HepG2 (cell line): Measurements from ENCODE around the gene PPRC1. TPM values are rescaled to one million over a fixed set of nuclear protein-coding genes. Genes with fewer than 3 reads are reported as not detected.
A peak's percentile ranks its signal among the peaks of the same experiment; 100 is the strongest.

ENCODE experiments used
- FOXA1 ChIP-seq, 2 experiments: fragments of 450-650 bp in 1 of 2; sonication (generic) in 1 of 2; formaldehyde crosslinking in 1 of 2; IDR thresholded peaks; 2 replicates each; pipeline versions ENCODE4 v1.4.0 to v1.6.1; 2016 to 2020; ENCODE audit warnings: missing genetic modification reagents in 1 of 2
- HDAC6 ChIP-seq: fragments of 200-600 bp; sonication (generic); IDR thresholded peaks from 2 replicates; pipeline ENCODE4 v1.7.0; 2017; ENCODE audit warnings: mild to moderate bottlenecking, antibody characterized with exemption, low read length, low read depth
- JUND ChIP-seq: sonication (generic); formaldehyde crosslinking; IDR thresholded peaks from 2 replicates; pipeline ENCODE4 v1.8.0; 2022; ENCODE audit warnings: mild to moderate bottlenecking, missing genetic modification reagents
- SNAPC2 ChIP-seq: sonication (generic); formaldehyde crosslinking; IDR thresholded peaks from 2 replicates; pipeline ENCODE4 v1.8.1; 2022; ENCODE audit warnings: mild to moderate bottlenecking, missing genetic modification reagents
- THAP9 ChIP-seq: sonication (generic); formaldehyde crosslinking; IDR thresholded peaks from 2 replicates; pipeline ENCODE4; 2020; ENCODE audit warnings: missing genetic modification reagents, mild to moderate bottlenecking, borderline replicate concordance
- ZMYM2 ChIP-seq: sonication (generic); formaldehyde crosslinking; IDR thresholded peaks from 2 replicates; pipeline ENCODE4 v1.8.0; 2022; ENCODE audit warnings: mild to moderate bottlenecking, missing genetic modification reagents
- ZNF333 ChIP-seq: sonication (generic); formaldehyde crosslinking; IDR thresholded peaks from 2 replicates; pipeline ENCODE4 v1.4.0; 2020; ENCODE audit warnings: mild to moderate bottlenecking, missing genetic modification reagents, borderline replicate concordance
- ZNF414 ChIP-seq: sonication (generic); formaldehyde crosslinking; IDR thresholded peaks from 2 replicates; pipeline ENCODE4 v1.5.0; 2020; ENCODE audit warnings: missing genetic modification reagents
- ZNF441 ChIP-seq: sonication (generic); formaldehyde crosslinking; IDR thresholded peaks from 2 replicates; pipeline ENCODE4 v1.7.0; 2021; ENCODE audit warnings: missing genetic modification reagents, borderline replicate concordance
- ZNF557 ChIP-seq: sonication (generic); formaldehyde crosslinking; IDR thresholded peaks from 2 replicates; pipeline ENCODE4 v1.4.0; 2020; ENCODE audit warnings: missing genetic modification reagents
- ZSCAN9 ChIP-seq: IDR thresholded peaks from 2 replicates; pipeline ENCODE4 v1.6.1; 2016; ENCODE audit warnings: borderline replicate concordance
- polyA plus RNA-seq, 8 experiments: library from polyadenylated mRNA; depleted of rRNA in 3 of 8; stranded (reverse) in 7 of 8; unstranded in 1 of 8; fragments of >200 nt; fragmentation: Illumina TruSeq in 4 of 8; extraction: Trizol in 4 of 8; gene quantifications; 2 replicates each; pipeline versions ENCODE4 v1.2.1 to v1.2.3, GENCODE V29; 2011 to 2016; ENCODE audit warnings: low read depth in 4 of 8, missing spikeins in 1 of 8, mixed read lengths in 1 of 8; ENCODE audit not compliant: insufficient read depth in 1 of 8
- total RNA-seq, 5 experiments: library from RNA; depleted of rRNA; stranded (reverse); fragments of >200 nt; fragmentation: Illumina TruSeq; extraction: Trizol; gene quantifications; 2 replicates each; pipeline ENCODE4 v1.2.3, GENCODE V29; 2016; ENCODE audit warnings: low read depth in 1 of 5
- TF ChIP-seq, protein P1 (sequence below): sonication (generic); formaldehyde crosslinking; IDR thresholded peaks from 2 replicates; pipeline ENCODE4 v1.4.0; 2020; ENCODE audit warnings: missing genetic modification reagents
- TF ChIP-seq, protein P2 (sequence below): sonication (generic); formaldehyde crosslinking; IDR thresholded peaks from 2 replicates; pipeline ENCODE4 v1.8.0; 2022; ENCODE audit warnings: mild to moderate bottlenecking, missing genetic modification reagents; ENCODE audit not compliant: insufficient replicate concordance
- TF ChIP-seq, protein P3 (sequence below): sonication (generic); formaldehyde crosslinking; IDR thresholded peaks from 2 replicates; pipeline ENCODE4 v1.5.1; 2020; ENCODE audit warnings: mild to moderate bottlenecking, missing genetic modification reagents, borderline replicate concordance
- TF ChIP-seq, protein P4 (sequence below): fragments of 450-650 bp; IDR thresholded peaks from 2 replicates; pipeline ENCODE4 v1.6.1; 2017

Gene PPRC1
- total and polyA plus RNA-seq, 2 of the 13 experiments (the other 11 are each of a cell fraction or from before 2014, with no cell fraction given), result 18.7 to 24.2 TPM

- TF ChIP-seq THAP9, result no peak
- 0 out of 2 replicates have a peak, but pooled peaks have one; percentile 25 for TF ChIP-seq ZNF333 (CRISPR knock-in tag)
- no peak for TF ChIP-seq JUND (CRISPR knock-in tag)
- TF ChIP-seq, protein P1, sequence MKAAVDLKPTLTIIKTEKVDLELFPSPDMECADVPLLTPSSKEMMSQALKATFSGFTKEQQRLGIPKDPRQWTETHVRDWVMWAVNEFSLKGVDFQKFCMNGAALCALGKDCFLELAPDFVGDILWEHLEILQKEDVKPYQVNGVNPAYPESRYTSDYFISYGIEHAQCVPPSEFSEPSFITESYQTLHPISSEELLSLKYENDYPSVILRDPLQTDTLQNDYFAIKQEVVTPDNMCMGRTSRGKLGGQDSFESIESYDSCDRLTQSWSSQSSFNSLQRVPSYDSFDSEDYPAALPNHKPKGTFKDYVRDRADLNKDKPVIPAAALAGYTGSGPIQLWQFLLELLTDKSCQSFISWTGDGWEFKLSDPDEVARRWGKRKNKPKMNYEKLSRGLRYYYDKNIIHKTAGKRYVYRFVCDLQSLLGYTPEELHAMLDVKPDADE (CRISPR knock-in tag), result no peak
- no peak for TF ChIP-seq ZNF557
- TF ChIP-seq, protein P2, sequence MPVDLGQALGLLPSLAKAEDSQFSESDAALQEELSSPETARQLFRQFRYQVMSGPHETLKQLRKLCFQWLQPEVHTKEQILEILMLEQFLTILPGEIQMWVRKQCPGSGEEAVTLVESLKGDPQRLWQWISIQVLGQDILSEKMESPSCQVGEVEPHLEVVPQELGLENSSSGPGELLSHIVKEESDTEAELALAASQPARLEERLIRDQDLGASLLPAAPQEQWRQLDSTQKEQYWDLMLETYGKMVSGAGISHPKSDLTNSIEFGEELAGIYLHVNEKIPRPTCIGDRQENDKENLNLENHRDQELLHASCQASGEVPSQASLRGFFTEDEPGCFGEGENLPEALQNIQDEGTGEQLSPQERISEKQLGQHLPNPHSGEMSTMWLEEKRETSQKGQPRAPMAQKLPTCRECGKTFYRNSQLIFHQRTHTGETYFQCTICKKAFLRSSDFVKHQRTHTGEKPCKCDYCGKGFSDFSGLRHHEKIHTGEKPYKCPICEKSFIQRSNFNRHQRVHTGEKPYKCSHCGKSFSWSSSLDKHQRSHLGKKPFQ (CRISPR knock-in tag), result peak; percentile 63
- TF ChIP-seq ZSCAN9 (CRISPR knock-in tag), result 0 out of 2 replicates have a peak, but pooled peaks have one; percentile 30
- TF ChIP-seq ZNF414 (CRISPR knock-in tag), result 0 out of 2 replicates have a peak, but pooled peaks have one; percentile 14
- no peak for TF ChIP-seq FOXA1 (IDR thresholded peaks at IDR 0.05)
- no peak for TF ChIP-seq FOXA1 (CRISPR knock-in tag; IDR thresholded peaks at IDR 0.05)
- TF ChIP-seq, protein P3, sequence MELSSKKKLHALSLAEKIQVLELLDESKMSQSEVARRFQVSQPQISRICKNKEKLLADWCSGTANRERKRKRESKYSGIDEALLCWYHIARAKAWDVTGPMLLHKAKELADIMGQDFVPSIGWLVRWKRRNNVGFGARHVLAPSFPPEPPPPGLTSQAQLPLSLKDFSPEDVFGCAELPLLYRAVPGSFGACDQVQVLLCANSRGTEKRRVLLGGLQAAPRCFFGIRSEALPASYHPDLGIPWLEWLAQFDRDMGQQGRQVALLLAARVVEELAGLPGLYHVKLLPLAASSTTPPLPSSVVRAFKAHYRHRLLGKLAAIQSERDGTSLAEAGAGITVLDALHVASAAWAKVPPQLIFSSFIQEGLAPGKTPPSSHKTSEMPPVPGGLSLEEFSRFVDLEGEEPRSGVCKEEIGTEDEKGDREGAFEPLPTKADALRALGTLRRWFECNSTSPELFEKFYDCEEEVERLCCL (CRISPR knock-in tag), result no peak
- peak; percentile 84; the same call in 1 of the 2 replicates for TF ChIP-seq SNAPC2 (CRISPR knock-in tag)
- TF ChIP-seq ZMYM2, result no peak
- TF ChIP-seq, protein P4, sequence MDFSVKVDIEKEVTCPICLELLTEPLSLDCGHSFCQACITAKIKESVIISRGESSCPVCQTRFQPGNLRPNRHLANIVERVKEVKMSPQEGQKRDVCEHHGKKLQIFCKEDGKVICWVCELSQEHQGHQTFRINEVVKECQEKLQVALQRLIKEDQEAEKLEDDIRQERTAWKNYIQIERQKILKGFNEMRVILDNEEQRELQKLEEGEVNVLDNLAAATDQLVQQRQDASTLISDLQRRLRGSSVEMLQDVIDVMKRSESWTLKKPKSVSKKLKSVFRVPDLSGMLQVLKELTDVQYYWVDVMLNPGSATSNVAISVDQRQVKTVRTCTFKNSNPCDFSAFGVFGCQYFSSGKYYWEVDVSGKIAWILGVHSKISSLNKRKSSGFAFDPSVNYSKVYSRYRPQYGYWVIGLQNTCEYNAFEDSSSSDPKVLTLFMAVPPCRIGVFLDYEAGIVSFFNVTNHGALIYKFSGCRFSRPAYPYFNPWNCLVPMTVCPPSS, result no peak
- TF ChIP-seq HDAC6, result no peak
- 0 out of 2 replicates have a peak, but pooled peaks have one; percentile 47 for TF ChIP-seq ZNF441 (CRISPR knock-in tag)
These were observed 12.5 kb upstream of the PPRC1 start, which contains the start of gene LDB1 (continued) for GRCh38 chr10:102120142-102120990.
